ENCODE data around the gene CADM4.
"Not testable (repeated sequence)": the region's sequence is repeated elsewhere in the genome, so short reads cannot be mapped to it uniquely, and the experiment has no call there.

The CADM4 gene

DNA sequence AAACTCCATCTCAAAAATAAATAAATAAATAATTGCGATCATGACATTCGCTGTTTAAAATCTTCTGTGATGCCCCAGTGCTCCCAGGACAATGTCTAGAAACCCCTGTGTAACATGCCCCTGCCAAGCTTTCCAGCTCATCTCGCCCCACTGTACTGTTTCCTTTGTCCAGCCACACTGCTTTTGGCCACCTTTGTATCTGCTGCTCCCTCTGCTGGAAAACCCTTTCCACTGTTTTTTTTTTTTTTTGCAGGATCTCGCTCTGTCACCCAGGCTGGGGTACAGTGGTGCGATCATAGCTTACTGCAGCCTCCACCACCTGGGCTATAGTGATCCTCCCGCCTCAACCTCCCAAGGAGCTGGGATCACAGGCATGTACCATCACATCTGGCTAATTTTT lies 22.8 kb upstream of the CADM4 start:
- DNase-seq (ENCODE audit: low read depth in 2 of 2) = no peak

DNA sequence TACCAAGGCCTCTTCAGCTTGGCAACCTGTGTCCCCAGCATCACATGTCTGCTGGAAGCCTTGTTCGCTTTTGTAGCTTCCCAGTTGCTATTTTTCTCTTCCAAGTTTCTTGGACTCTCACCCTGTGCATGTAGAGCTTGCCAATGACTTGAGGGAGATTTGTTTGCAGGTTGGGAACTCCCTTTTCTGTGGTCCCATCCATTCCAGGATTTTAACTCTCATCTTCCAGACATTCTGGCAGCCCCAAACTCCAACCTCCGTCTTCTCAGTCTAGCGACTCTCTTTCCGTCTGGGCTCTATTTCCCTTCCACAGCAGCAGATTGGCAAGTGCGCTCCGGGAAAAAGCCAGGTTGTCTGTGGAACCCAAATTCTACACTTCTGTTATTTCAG lies 21.3 kb upstream of the CADM4 start:
- DNase-seq (ENCODE audit: low read depth in 2 of 2) = no peak

DNA sequence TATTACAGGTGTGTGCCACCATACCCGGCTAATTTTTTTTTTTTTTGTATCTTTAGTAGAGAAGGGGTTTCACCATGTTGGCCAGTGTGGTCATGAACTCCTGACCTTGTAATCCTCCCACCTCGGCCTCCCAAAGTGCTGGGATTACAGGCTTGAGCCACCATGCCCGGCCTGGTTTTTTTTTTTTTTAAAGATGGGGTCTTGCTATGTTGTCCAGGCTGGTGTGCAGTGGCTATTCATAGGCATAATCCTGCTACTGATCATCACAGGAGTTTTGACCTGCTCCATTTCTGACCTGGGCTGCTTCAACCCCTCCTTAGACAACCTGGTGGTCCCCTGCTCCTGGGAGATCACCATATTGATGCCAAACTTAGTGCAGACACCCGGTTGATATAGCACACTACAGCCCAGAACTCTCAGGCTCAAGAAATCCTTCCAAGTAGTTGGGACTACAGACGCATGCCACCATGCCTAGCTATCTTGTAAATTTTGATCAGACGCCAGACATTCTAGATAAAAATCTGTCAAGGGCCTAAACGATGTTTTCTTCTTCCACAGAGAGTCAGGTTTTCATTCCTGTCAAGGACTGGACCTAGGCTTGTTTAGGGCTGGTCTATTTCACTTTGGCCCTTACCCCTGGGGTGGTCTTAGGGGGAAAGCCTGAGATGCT lies 20.8 kb upstream of the CADM4 start:
- DNase-seq (ENCODE audit: low read depth in 2 of 2) = no peak

DNA sequence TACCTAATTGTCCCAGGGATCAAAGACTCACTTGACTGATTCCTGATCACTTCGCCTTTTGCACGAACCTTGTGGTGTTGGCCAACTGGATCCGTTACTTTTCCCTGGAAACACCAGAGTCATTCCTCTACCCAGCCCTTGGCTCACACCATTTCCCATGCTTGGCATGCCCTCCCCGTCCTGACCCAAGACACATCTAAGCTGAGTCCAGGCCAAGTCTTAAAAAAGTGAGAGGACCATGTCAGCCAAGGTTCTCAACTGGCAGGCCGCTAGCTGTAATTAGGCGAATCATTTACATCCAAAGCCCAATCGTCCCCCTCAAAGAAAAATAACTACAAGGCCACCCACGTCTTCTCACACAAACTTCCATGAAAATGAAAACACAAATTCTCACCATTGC lies 18.8 kb upstream of the CADM4 start:
- no peak for DNase-seq (ENCODE audit: low read depth in 2 of 2)

DNA sequence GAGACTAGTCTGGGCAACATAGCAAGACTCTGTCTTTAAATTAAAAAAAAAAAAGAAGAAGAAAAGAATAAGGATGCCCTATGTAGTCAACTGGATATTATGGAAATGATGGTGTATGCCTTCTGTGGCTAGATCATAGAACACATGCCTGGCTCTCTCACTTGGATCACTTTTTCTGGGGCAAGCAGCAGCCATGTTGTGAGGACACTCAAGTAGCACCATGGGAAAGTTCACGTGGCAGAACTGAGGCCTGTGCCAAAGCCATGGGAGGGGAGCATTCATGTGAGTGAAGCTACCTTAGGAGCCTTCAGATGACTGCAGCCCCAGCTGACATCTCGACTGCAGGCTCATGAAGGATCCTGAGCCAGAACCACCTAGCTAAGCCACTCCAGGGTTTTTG lies 18.4 kb upstream of the CADM4 start:
- DNase-seq (ENCODE audit: low read depth in 2 of 2) = no peak

DNA sequence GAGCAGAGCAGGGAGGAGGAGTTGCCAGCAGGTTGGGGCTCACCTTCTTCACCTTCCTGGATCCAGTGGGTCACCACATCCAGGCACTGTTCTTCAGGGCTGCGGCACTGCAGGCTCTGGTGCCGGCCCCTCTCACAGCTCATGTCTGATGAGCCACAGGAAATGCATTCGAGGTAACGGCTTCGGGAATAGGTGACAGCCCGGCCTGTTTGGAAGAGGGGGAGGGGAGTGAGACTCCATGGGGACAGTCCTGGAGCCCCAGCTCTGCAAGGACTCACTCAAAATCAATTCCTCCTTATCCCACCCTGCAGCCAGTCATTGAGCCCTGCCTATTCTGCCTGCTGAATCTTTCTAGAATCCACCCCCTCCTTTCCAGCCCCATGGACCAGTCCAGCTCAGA lies 16.8 kb upstream of the CADM4 start:
- DNase-seq (ENCODE audit: low read depth in 2 of 2) = no peak

DNA sequence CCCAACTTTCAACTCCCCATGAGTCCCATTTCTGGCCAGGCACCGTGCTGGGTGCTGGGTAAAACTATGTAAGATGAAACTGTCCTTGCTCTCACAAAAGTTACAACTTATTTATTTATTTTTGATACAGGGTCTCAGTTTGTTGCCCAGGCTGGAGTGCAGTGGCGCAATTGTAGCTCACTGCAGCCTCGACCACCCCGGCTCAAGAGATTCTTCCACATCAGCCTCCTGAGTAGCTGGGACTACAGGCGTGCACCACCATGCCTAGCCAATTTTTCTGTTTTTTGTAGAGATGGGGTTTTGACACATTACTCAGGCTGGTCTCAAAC lies 12.9 kb upstream of the CADM4 start:
- no peak for DNase-seq (ENCODE audit: low read depth in 2 of 2)

DNA sequence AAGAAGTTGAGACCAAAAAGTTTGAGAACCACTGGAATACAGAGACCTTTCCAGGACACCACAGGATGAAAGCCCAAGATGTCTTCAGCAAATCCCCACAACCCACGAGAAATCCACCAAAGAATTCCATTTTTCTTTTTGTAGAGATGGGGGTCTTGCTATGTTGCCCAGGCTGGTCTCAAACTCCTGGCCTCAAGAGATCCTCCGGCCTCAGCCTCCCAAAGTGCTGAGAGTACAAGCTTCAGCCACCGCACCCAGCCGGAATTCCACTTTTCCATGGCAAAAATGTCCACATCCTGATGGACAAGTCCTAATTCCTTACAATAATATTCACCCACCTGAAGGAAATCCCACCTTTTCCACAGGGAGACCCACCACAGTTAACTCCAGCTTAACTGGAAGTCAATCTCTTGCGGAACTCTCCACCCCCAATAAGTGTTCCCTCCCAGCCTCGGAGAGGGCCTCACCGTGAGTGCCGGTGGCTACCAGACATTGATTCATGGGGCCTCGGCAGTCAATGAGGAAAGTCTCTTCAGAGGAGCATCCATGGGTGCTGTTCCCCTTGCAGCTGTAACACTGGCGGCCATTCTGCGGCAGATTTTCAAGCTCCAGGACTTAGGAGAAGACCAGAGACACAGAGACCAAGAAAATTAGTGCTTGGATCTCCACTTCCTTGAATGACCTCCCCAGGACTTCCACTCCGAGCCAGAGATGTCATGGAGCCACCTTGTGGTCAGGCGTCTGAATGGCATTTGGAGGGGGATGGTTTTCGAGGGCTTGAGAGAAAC lies 12.3 kb upstream of the CADM4 start:
- DNase-seq (ENCODE audit: low read depth in 2 of 2) = no peak

DNA sequence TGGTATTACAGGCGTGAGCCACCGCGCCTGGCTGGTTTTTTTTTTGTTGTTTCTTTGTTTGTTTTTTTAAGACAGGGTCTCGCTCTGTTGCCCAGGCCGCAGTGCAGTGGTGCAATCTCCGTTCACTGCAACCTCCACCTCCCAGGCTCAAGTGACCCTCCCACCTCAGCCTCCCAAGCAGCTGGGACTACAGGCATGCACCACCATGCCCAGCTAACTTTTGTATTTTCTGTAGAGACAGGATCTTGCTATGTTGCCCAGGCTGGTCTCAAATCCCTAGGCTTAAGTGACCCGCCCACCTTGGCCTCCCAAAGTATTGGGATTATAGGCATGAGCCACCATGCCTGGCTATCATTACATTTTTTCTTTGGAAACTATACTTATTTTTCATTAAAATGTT lies 10.6 kb upstream of the CADM4 start:
- DNase-seq (ENCODE audit: low read depth in 2 of 2) = not testable (repeated sequence)

DNA sequence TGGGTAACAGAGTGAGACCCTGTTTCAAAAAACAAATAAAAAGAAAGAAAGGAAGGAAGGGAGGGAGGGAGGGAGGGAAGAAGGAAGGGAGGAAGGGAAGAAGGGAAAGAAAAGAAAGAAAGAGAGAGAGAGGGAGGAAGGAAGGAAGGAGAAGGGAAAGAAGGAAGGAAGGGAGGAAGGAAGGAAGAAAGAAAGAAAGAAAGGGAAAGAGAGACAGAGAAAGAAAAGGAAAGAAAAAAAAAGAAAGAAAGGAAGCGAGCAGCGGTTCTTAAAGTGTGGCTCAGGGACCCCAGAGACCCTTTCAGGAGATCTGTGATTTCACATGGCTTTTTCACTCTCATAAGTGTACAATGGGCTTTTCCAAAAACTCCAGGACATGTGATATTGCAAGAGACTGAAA lies 9.9 kb upstream of the CADM4 start:
- DNase-seq (ENCODE audit: low read depth in 2 of 2) = no peak

DNA sequence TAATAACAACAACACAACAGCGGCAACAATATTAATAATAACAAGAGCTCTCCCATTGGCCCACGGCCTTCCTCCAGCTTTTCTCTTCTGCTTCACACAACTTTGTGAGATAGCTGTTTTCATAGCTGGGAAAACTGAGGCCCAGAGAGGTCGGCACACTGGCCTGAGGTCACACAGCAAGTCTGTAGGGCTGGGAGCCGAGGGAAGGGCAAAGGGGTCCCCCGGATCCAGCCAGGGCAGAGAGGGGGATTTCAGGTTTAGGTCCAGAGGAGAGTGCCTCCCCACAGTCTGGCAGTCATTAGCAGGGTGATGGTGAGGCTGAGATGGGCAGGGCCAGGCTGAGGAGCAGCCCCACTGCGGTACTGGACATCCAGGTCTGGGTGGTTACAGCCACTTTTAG lies 9.0 kb upstream of the CADM4 start:
- no peak for DNase-seq (ENCODE audit: low read depth in 2 of 2)

DNA sequence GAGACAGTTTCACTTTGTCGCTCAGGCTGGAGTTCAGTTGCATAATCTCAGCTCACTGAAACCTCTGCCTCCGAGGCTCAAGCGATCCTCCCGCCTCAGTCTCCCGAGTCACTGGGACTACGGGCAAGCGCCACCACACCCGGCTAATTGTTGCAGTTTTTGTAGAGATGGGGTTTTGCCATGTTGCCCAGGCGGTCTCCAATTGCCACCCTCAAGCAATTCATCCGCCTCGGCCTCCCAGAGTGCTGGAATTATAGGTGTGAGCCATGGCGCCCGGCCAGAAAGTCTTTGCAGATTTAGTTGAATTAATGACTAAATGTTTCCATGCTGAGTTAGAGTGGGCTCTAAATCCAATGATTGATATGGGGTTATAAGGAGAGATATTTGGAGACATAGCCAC lies 4.5 kb upstream of the CADM4 start:
- DNase-seq (ENCODE audit: low read depth in 2 of 2) = no peak

DNA sequence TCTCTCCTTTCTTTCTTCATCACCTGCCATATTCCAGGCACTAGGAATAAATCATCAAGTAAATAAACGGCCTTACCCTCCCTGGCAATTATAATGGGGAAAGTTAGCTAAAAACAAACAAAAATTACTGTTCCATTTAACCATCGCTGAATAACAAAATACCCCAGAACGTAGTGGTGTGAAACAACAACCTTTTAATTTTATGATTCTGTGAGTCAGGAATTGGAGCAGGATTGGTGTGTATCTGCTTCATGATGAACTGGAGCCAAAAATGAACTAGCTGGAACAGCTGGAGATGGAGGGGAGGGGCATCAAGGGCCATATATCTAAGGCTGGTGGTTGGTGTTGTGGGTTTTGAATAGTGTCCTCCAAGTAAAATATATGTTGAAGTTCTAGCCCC lies 3.7 kb upstream of the CADM4 start:
- no peak for DNase-seq (ENCODE audit: low read depth in 2 of 2)

DNA sequence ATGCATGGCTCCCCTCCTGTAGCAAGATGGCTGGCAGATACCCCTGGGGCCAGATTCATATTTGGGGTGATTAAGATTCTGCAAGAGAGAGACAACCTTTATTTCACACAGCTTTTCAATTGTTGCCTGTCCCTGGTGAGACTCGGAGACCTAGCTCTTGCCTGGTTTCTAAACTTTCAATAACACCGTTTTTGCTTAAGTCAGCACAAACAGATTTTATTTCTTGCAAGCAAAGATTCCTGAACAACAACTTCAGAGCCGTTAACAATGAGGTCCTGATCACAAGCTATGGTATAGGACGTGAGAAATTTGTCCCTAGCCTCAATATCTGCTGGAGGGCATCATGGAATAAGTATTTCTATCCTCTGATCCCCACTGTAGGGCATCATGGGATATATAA lies 2.9 kb upstream of the CADM4 start:
- DNase-seq (ENCODE audit: low read depth in 2 of 2) = no peak

DNA sequence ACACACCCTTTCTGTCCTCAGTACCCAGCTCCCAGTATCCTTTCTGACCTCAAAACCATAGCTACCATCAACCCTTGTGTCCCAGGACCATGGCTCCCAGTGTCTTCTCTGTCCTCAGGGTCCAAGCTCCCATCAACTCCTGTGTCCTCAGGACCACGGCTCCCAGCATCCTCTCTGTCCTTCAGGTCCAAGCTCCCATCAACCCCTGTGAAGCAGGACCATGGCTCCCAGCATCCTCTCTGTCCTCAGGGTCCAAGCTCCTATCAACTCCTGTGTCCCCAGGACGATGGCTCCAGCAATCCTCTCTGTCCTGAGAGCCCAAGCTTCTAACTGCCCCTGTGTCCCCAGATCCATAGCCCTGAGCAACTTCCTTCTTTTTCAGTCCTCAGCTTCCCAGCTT lies 1.7 kb upstream of the CADM4 start:
- no peak for DNase-seq (ENCODE audit: low read depth in 2 of 2)

DNA sequence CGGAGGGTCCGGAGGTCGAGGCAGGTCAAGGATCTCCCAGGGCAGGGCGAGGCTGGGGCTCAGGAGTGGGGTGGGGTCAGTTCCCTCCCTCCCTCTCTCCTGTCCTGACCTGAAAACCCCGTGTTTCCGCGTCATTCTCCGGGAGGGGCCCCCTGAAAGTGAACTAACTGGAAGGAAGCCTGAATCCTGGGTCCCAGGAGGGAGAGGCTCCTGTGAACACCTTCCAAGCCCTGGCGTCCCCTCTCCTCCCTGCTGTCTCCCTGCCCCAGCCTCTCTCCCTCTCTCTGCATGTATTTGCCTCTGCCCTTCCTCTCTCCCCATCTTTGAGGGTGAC lies 741 bp upstream of the CADM4 start:
- no peak for DNase-seq (ENCODE audit: low read depth in 2 of 2)

DNA sequence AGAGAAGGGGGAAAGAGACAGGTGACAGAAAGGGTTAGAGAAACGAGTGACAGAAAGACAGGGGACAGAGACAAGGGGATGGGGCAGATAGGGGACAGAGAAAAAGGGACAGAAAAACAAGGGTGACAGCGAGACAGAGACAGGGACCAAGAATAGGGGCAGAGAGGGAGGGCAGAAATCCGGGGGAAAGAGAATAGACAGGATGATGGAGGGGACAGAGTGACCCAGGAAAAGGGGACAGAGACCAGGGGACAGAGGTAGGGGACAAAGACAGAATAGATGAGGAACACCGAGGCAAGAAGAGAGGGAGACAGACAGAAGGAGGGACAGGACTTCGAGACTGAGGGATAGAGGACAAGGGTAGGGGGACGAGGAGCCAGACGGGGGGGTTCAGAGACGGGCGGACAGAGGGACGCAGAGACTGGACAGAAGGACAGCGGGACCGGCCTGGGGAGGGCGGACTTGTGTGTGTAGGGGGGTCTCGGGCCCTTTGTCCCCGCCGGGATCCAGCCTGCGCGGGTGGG lies 593 bp downstream of the CADM4 start:
- no peak for DNase-seq (ENCODE audit: low read depth in 2 of 2)

DNA sequence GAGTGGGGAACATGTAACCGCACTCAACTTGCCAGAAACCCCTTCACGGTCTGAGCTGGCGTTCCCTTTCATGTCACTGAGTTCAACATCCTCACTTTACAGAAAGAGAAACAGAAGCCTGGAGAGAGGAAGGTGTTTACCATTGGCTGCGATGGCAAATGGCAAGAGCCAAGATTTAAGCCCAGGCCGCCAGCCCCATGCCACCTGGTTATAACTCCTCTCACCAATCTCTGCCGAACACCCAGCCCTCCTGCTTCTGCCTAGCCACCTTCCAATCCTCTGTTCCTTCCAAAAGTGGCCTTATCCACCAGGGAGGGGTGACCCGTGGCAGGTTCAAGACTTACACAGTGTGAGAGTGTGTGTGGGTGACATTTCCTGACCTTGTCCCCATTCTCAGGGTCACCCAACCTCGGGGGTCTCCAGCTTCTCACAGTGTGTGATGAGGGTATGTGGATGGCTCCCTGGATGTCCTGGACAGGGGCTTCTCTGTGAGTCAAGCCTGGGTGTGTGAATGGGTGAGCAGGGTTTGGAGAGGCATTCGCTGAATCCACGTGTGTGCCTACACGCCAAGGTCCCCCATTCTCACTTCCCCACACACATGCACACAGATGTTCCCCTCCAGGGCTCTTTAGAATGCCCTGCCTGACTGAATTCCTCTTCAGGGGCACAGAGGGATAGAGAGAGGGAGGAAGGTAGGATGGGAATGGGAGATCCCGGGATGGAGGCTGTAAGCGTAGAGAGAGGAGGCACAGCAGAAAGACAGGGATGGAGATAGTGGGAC lies 1.2 kb downstream of the CADM4 start:
- no peak for DNase-seq (ENCODE audit: low read depth in 2 of 2)

DNA sequence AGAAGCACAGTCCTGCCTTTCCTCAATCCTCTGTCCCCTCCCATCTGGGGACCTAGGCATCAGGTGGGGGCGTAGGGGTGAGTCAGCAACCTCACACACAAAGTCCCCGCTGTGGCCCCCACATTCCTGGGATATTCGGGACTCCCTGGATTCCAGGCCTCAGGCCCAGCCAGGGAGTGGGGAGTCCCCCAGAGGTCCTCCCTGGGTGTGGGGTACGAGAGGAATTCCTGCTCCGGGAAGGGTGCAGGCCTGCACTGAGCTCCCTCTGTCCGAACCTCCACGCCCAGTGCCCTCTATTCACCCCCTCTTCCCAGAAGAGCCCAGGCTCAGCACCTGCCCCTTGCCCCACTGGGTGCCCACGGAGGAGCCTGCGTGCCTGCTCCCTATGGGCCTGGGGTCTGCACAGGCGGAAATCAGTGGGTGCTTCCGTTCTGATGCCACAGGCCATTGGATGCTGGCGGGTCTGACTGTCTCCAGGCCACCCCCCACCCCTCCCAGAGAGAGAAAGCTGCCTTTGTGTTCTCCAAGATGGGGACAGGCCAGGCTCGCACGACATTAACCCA lies 3.4 kb downstream of the CADM4 start:
- no peak for DNase-seq (ENCODE audit: low read depth in 2 of 2)

DNA sequence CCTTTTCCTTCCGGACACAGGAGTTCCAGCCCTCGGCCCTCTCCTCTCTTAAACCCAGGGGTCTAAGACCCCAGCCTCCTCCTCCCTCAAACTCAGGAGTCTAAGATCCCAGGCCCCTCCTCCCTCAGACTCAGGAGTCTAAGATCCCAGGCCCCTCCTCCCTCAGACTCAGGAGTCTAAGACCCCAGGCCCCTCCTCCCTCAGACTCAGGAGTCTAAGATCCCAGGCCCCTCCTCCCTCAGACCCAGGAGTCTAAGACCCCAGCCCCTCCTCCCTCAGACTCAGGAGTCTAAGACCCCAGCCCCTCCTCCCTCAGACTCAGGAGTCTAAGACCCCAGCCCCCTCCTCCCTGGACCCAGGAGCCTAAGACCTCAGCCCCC lies 4.1 kb downstream of the CADM4 start:
- DNase-seq (ENCODE audit: low read depth in 2 of 2) = not testable (repeated sequence)

DNA sequence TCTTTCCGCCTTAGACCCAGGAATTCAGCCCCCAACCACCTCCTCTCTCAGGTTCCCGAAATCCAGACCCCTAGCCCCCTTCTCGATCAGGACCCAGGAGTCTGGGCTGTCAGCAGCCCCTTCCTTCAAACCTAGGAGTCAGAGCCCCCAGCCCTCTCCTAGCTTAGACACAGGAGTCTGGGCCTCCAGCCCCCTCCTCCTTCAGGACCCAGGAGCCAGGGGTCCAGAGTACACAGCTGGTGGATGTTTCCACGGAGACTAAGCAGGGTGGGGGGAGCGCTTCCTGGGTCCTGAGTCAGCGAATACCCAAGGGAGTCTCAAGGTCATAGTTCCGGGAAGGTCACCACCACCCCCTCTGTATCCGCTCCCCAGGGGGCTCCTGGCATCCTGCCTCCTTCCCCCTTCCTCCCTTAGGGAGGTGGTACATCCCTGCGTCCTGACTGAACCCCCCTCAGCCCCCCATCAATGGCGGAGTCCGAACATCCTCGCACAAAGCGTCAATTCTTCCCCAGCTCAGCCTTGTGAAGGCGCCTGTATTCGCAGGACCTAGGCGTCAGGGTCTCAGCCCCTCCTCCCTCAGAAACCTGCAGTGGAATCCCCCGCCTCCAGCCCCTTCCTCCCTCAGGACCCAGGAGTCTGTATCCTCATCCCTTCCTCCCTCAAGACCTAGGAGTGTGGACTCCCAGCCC lies 4.6 kb downstream of the CADM4 start:
- DNase-seq (ENCODE audit: low read depth in 2 of 2) = no peak

DNA sequence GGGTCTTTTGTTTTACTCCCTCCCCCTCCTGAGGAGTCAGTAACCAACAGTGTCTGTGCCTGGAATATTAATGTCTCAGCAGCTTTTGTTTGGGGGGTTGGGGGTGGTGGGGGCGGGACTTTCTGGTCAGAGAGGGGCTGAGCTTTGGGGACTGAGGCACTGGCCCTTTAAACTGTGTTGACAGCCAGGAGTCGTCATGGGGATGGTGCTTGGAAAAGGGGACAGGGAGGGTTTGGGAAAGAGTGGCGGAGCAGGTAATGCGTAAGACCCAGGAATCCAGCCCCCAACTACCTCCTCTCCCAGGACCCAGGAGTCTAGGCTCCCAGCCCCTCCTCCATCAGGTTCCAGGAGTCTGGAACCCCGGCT lies 5.2 kb downstream of the CADM4 start:
- no peak for DNase-seq (ENCODE audit: low read depth in 2 of 2)

Measured in stimulated activated CD4-positive, alpha-beta T cell treated with anti-CD3 and anti-CD28 coated beads, Interleukin-15, amount 100 ng/mL, for 48 hours (primary cell).